ENCODE data around the gene AHDC1. TPM values are rescaled to one million over a fixed set of nuclear protein-coding genes. Genes with fewer than 3 reads are reported as not detected.

AHDC1 gene
- total and polyA plus RNA-seq, 10 of the 15 experiments (the other 5 are each of a cell fraction or from before 2014, with no cell fraction given) = 0.21 to 13.0 (median 1.4) TPM

DNA sequence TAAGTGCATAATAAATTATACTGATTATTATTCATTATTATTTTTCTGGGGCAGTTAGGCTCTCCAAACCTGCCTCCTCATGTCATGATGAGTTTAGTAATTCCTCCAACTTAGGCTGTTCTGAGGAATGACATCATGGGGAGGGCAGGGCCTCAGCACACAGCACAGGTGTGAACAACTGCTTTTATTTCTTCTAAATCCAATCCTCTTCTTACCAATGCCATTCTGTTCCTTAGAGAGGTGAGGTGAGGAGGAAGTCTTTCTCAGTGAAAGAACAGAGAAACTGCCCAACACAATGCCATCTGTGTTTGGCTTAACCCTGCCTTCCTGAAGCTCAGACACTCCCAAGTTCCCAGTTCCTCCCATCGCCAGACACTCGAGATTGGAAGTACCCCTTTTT lies 68.6 kb downstream of the AHDC1 start (continued):
- TF ChIP-seq, protein P1, sequence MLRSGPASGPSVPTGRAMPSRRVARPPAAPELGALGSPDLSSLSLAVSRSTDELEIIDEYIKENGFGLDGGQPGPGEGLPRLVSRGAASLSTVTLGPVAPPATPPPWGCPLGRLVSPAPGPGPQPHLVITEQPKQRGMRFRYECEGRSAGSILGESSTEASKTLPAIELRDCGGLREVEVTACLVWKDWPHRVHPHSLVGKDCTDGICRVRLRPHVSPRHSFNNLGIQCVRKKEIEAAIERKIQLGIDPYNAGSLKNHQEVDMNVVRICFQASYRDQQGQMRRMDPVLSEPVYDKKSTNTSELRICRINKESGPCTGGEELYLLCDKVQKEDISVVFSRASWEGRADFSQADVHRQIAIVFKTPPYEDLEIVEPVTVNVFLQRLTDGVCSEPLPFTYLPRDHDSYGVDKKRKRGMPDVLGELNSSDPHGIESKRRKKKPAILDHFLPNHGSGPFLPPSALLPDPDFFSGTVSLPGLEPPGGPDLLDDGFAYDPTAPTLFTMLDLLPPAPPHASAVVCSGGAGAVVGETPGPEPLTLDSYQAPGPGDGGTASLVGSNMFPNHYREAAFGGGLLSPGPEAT (IDR thresholded peaks at IDR 0.05; ENCODE audit: low read depth) = no peak
- no peak for TF ChIP-seq NR2C2 (IDR thresholded peaks at IDR 0.05; ENCODE audit: borderline replicate concordance, control insufficient read depth, insufficient read length, low read depth)
- no peak for TF ChIP-seq POLR2AphosphoS2 (IDR thresholded peaks at IDR 0.05; ENCODE audit: low read depth, low read length)

DNA sequence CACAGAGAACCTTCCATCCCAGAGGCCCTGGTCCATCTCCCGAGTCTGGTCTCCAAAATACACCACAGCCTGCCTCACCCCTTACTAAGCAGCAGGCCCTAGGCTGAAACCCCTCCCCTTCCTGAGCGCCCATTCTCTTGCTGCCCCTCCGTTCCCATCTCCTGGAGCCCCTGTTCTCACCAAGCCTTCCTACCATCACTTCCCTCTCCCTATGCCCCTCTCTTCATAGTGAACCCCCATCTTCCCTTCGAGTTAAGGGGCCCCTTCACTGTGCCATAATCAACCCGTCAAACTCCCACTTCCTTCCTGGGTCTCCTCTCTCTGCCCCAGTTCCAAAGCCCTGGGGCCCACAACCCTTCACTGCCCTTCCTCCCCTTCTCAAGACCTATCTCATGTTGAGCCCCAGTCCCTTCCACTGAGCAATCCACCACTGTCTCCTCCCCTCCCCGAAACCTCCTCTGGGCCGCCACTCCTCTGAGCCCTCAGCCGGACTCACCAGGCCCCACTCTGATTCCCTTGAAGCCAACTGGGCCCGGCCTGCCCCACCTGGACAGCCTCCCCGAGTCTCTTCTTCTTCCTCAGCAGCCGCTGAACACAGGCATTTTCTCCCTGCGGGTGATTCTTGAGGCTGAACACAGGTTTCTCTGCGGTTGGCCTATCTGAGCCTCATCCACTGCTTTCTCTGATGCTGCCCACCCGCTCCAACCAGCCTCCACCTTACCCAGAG lies 71.8 kb downstream of the AHDC1 start:
- no peaks in the 10 kb centered on the region for H3K27me3 ChIP-seq (replicated peaks in 1 of 2; ENCODE audit: control insufficient read depth in 2 of 2, insufficient read depth in 2 of 2, low read length in 1 of 2)
- FAIRE-seq (no peak), DNase-seq (ENCODE audit: low read depth, low spot score) (no peak), ATAC-seq (no peak)
- no peak overlapping the region for H3K4me2 ChIP-seq (ENCODE audit: control insufficient read depth, insufficient read depth)
- no TSS peak for BruUV-seq (replicated peaks)
- in situ Hi-C loops (cut with MboI) (no loop called here), intact Hi-C loops (cut with micrococcal nuclease; ENCODE audit: unreplicated experiment) (no loop called here)
- CTCF ChIA-PET = interaction anchor here (1.1 kb wide), 1 partner anchor 24 kb away, joined by 3 read pairs; no protein-coding TSS in a partner anchor
- WGBS (ENCODE audit: insufficient coverage, insufficient replicate concordance, low lambda C conversion rate, missing lambda C conversion rate) = 68% methylated on average over 13 of the region's 14 CpGs
- POLR2A ChIA-PET = no interaction called here
- peaks cover 10% of the 10 kb centered on the region for H3K4me1 ChIP-seq (ENCODE audit: control insufficient read depth, insufficient read depth, low read length)
- SMC1A ChIA-PET (ENCODE audit: uncharacterized antibody, unreplicated experiment) = no interaction called here
- H2AFZ ChIP-seq (ENCODE audit: control insufficient read depth, low read depth, low read length) = no peak overlapping the region
- no peak overlapping the region for H3K9ac ChIP-seq (ENCODE audit: control insufficient read depth, insufficient read depth, low read length)
- RAD21 ChIA-PET (ENCODE audit: unreplicated experiment) = interaction anchor here (0.6 kb wide), 1 partner anchor 113 kb away, joined by 4 read pairs; no protein-coding TSS in a partner anchor
- H4K20me1 ChIP-seq (ENCODE audit: control insufficient read depth, insufficient read depth) = no peaks in the 10 kb centered on the region
- H3K27ac ChIP-seq (ENCODE audit: control insufficient read depth, insufficient read depth) = no peak overlapping the region
- H3K79me2 ChIP-seq (ENCODE audit: control insufficient read depth, insufficient read depth, low read length) = no peaks in the 10 kb centered on the region
- no peaks in the 10 kb centered on the region for H3K9me3 ChIP-seq (replicated peaks; ENCODE audit: control insufficient read depth, insufficient read depth, low read length)
- no peak overlapping the region for H3K4me3 ChIP-seq
- TF ChIP-seq HDGF (IDR thresholded peaks at IDR 0.05) = no peak
- no peak for TF ChIP-seq RUNX3 (IDR thresholded peaks at IDR 0.05; ENCODE audit: low read length)
- no peak for TF ChIP-seq MXI1 (IDR thresholded peaks at IDR 0.05; ENCODE audit: low read depth, low read length)
- no peak for TF ChIP-seq POLR2AphosphoS2 (IDR thresholded peaks at IDR 0.05; ENCODE audit: low read depth, low read length)
- TF ChIP-seq SMAD1 (IDR thresholded peaks at IDR 0.05; ENCODE audit: low read depth, partially characterized antibody) = no peak
- no peaks in the 10 kb centered on the region for H3K36me3 ChIP-seq (ENCODE audit: control insufficient read depth in 2 of 2, insufficient read depth in 2 of 2, low read length in 1 of 2)
